HG02943 (cell line): ENCODE measurements around the gene ILF2.
"Not testable (repeated sequence)": the region's sequence is repeated elsewhere in the genome, so short reads cannot be mapped to it uniquely, and the experiment has no call there.

ENCODE experiments used
- ATAC-seq: cut with Tn5 transposase; IDR thresholded peaks from one replicate; pipeline ENCODE4 v1.9.1; 2021; ENCODE audit warnings: mild to moderate bottlenecking, low read depth, moderate library complexity; ENCODE audit not compliant: unreplicated experiment

Gene ILF2

GRCh38 chr1:153680120-153680403 is 9.3 kb upstream of the ILF2 start:
- no peak for ATAC-seq

DNA sequence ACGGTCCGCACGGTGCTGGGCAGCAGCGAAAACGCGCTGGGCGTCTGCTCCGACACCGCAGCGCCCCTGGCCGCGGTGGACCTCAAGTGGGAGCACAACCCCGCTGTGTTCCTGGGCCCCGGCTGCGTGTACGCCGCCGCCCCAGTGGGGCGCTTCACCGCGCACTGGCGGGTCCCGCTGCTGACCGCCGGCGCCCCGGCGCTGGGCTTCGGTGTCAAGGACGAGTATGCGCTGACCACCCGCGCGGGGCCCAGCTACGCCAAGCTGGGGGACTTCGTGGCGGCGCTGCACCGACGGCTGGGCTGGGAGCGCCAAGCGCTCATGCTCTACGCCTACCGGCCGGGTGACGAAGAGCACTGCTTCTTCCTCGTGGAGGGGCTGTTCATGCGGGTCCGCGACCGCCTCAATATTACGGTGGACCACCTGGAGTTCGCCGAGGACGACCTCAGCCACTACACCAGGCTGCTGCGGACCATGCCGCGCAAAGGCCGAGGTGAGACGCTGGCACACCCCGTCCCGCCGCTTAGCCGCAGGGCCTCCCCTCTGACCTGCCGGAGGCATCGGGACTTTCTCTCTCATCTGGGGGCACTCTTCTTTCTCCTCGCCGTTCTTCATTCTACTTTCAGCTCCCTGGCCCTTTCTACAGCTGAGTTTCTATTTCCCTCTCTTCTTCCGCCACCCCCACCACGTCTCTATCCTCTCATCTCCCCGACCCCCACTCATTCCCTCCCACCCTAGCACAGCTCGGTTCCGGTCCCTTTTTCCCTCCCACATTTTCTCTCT is 8.7 kb upstream of the ILF2 start:
- no peak for ATAC-seq

DNA sequence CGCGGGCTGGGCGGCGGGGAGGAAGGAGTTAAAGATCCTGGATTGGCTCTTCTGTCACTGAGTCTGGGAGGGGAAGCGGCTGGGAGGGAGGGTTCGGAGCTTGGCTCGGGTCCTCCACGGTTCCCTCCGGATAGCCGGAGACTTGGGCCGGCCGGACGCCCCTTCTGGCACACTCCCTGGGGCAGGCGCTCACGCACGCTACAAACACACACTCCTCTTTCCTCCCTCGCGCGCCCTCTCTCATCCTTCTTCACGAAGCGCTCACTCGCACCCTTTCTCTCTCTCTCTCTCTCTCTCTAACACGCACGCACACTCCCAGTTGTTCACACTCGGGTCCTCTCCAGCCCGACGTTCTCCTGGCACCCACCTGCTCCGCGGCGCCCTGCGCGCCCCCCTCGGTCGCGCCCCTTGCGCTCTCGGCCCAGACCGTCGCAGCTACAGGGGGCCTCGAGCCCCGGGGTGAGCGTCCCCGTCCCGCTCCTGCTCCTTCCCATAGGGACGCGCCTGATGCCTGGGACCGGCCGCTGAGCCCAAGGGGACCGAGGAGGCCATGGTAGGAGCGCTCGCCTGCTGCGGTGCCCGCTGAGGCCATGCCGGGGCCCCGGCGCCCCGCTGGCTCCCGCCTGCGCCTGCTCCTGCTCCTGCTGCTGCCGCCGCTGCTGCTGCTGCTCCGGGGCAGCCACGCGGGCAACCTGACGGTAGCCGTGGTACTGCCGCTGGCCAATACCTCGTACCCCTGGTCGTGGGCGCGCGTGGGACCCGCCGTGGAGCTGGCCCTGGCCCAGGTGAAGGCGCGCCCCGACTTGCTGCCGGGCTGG is 7.9 kb upstream of the ILF2 start, which contains the start of gene NPR1:
Gene NPR1 (plus strand): TSS at position 170 of the 818 bp plus-strand sequence. CDS start 421 bp downstream, at position 591.
- no peak for ATAC-seq

DNA sequence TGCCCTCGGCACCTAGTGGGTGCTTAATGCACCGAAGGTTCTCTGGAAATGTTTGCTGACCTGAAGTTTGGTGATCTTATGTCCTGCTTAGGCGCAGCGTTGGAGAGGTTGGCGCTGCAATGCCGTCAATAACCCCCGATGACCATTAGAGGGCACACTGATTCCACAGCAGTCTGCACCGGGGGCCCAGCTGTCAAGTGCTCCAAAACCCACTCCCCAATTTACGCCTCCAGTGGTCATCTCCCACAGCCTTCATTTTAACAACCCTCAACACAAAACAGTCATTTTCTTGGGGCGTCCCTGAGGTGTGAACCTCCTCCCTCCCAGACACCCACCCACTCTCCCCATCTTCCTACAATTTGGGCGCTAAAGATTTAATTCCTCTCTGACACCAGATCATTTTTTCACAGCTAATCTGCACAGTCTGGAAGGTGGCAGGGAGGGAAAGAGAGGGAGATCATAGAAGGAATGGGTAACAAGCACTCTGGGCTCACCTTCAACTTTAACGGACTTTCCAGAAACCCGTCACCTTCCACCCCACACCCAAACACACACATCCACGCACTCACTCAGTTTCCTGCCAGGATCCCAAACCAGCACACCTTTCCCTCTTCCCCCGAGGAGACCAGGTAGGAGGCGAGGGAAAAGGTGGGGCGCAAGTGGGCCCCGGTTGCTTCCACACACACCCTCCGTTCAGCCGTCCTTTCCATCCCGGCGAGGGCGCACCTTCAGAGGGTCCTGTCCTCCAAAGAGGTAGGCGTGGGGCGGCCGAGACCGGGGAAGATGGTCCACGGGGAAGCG is 7.1 kb upstream of the ILF2 start:
- ATAC-seq, result no peak

DNA sequence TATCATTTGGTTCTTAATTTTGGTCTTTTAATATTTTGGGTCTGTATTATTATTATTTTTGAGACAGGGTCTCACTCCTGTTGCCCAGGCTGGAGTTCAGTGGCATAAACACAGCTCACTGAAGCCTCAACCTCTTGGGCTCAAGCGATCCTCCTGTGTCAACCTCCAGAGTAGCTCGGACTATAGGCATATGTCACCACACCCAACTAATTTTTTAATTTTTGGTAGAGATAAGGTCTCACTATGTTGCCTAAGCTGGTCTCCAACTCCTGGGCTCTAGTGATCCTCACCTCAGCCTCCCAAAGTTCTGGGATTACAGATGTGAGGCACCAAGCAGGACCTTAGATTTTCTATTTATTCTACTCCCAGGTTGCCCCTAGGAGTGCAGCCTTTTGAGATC is 2.7 kb upstream of the ILF2 start:
- no peak for ATAC-seq

GRCh38 chr1:153671628-153672353 is 998 bp upstream of the ILF2 start:
- not testable (repeated sequence) for ATAC-seq

GRCh38 chr1:153670257-153670858 is 435 bp downstream of the ILF2 start:
- no peak for ATAC-seq

DNA sequence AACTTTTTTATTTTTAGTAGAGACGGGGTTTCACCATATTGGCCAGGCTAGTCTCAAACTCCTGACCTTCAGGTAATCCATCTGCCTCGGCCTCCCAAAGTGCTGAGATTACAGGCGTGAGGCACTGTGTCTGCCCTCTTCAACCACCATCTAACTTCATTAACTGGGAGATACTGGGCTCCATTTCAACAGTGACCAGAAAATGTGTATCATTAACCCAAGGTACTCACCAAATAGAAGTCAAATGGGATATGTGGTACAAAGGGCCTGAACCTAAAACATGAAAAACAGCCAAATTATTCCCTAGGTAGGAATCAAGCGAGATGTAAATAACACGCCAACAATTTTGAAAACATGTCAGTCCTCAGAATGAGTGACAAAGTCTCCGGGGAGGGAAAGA is 1.2 kb downstream of the ILF2 start:
- ATAC-seq, result no peak

GRCh38 chr1:153668672-153669071 is 2.1 kb downstream of the ILF2 start:
- ATAC-seq, result not testable (repeated sequence)

DNA sequence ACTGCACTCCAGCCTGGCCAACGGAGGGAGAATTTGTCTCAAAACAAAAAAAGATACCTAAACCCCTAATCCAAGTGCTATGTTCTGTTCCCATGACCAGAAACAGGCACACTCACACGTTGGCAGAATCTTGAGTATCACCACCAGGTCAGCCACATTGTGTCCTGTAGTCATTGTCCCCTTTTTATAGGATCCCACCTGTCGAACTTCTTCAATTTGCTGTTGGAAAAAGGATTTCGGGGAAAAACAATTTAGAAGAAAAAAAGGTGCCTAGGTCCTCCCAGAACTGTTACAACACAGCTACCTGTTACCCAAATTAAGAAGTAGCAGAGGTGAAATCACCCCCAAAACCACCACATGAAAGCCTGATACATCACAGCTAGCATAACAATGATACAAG is 3.4 kb downstream of the ILF2 start:
- ATAC-seq, result no peak

GRCh38 chr1:153663211-153663610 is 7.6 kb downstream of the ILF2 start:
- ATAC-seq, result no peak

DNA sequence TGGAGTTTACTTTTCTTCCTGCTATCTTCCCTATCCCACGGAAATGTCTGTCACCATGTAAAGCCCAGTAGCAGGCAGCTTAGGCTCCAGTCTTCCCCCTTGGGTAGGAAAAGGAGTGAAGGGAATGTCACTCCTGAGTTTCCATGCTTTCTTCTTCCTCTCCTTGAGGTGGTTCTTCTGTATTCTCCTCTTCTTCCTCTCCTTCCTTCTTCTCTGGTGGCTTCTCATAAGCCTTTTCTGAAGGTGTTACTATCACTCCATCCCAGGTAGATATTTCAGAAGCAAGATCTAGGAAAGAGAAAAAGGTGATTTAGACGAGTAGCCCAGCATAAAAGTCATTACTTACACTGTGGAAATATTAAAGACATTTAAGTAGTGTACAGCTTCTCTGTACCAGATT is 8.5 kb downstream of the ILF2 start:
- ATAC-seq, result no peak

DNA sequence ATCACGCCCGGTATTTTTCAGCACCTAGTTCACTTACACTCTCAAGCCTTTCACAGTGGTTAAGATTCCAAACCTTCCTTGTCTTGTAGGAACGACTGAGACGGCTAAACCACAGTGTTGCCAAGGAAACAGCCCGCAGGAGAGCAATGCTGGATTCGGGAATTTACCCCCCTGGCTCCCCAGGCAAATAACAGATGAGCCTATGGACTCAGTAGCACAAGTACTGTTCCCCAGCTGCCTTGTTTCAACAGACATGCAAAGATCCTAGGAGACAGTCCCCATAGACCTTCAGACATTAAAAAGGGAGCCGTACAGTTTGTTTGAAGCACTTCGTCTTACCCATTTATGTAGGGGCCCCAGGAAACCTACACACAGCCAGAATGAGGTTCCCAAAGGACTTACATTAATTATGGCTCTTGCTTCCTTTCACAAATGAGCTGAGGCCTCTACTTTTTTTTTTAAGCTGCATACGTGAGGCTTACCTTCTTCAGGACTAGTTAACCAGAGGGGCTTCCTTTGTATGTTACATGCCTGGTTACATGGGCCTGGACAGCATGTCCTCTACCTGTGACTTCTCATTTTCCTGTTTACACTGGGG is 9.6 kb downstream of the ILF2 start:
- no peak for ATAC-seq

DNA sequence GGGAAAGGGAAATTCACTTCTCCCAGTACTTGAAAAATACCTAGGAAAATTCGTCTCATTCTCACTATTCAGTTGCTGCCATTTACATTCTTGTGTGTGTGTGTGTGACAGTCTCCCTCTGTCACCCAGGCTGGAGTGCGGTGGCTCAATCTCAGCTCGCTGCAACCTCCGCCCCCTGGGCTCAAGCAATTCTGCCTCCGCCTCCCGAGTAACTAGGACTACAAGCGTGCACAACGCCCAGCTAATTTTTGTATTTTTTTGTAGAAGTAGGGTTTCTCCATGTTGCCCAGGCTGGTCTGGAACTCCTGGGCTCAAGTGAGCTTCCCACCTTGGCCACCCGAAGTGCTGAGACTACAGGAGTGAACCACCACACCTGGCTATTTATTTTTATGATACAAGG is 11.1 kb downstream of the ILF2 start:
- no peak for ATAC-seq

DNA sequence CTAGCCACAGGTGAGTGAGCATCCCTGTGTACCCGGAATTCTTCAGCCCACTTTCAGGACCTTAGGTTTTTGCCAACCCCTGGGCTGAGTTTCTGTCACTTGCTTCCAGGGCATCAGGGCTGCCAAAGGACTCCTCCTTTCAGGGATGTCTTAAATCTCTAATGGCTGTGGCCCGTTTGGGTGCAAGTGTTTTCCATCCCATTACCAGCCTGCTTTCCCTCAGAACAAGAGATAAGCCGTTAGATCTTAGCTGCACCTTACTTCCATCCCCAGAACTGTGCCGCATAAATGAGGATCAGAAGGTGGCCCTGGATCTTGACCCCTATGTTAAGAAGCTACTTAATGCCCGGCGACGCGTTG is 11.6 kb downstream of the ILF2 start:
- ATAC-seq, result no peak

GRCh38 chr1:153658400-153659174 is 12.2 kb downstream of the ILF2 start, which contains the start of gene SNAPIN:
Gene SNAPIN (plus strand): TSS chr1:153658703. CDS start chr1:153658744, 41 bp downstream.
- peak; percentile 84 for ATAC-seq

DNA sequence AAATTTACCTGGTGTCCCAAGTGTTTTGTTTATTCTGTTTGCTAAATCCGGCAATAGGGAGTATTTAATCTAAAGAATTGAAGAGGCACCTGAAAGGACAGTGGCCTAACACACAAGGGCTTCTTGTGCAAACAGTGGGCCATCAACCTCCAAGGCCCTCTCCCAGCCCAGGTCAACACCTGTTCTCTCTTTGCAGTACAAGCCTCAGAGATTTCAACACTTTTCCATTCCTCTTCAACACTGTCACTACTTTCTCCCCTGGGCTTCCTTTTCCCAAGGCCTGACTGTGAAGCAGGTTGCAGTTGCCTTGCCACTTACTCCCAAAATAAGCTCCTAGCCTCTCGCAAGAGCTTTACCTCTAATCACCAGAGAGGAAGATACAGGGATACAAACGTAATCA is 15.5 kb downstream of the ILF2 start:
- ATAC-seq, result no peak

DNA sequence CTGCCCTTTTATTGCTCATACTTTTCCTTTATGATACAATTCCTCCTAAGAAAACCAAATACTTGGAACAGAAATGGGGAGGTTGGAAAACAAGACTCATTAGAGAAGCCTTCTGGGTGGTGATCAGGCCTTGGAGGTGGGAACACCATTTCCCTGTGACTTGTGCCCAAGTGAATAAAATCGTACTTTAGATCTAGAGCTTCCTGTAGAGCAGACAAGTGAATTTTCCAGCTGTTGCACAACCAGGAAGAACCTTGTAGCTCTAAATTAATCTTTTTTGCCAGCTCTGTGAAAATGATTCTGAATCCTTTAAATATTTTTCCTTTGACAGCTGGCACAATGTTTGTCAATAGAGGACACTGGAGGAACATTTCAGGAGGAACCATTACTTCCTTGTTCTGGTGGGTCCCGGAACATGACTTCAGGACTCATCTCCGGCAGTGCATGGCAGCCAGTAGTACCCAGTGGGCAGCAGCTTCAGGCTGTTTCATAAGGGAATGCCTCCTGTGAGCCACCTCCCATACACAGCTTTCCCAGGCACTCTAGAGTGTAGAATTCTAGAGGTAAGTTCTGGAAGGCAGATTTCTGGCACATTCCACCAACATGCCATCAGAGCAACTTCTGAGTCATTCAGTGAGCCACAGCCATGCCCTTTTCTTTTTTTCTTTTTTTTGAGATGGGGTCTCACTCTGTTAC is 17.8 kb downstream of the ILF2 start:
- no peak for ATAC-seq
